Epithelial cell of prostate (primary cell): ENCODE results near the gene KNSTRN.

Experiments
- DNase-seq: peaks from one replicate; pipeline ENCODE4 v3.0.0-alpha.2; 2011; ENCODE audit warnings: low read depth, low spot score
- H3K27ac ChIP-seq: fragments of 450-650 bp; 2 replicates; pipeline ENCODE4 v1.5.1; 2017; ENCODE audit warnings: mild to moderate bottlenecking

KNSTRN gene

DNA sequence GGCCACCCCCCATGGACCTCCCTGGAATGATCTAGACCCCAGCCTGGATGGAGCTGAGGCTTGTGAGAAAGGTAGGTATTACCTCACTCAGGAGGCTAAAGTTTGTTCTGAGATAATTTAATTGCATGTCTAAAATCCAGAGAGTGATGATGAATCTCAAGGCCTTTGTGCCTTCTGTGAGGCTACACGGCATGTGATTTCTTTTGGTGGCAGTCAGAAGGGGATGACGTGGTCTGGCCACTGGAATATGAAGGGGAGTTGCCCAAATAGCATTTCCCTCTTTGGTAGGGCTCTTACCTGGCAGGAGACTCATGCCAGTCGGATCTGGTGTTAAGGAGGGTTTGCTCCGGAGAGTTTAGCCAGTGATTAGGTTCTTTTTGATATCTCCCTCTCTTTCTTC is 60.7 kb downstream of the KNSTRN start:
- DNase-seq = no peak
- no peak overlapping the region for H3K27ac ChIP-seq

DNA sequence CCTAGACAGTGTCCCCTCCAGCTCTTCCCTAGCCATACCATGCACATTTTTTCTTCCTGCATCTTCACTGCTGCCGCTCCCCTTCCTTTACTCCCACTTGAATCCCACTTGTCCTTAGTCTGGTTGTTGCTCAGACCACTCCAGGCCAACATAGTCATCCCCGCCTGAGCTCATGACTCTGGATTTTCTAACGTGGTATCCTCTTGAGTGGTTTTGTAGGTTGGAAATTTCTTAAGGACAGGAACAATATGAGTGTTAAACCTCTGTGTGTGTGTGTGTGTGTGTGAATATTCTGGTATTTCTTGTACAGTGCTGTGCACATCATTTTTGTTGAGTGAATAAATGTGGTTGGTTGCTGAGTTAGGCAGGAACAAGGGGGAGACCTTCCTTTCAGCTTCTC is 61.3 kb downstream of the KNSTRN start:
- no peak overlapping the region for H3K27ac ChIP-seq
- no peak for DNase-seq
